Lower leg skin (tissue), 3 donors: ENCODE data around the gene PRKAG1.

Experiments used
- POLR2A ChIP-seq, 2 donors: fragments of 450-650 bp; IDR thresholded peaks; one replicate each; pipeline ENCODE4 v1.6.1; 2016 to 2017; ENCODE audit warnings: antibody characterized with exemption in 2 of 2, mild to moderate bottlenecking in 1 of 2, moderate library complexity in 1 of 2
- TF ChIP-seq, protein P1 (sequence below), 3 donors: fragments of 450-650 bp; IDR thresholded peaks; one replicate each; pipeline ENCODE4 v1.5.1; 2016; ENCODE audit warnings: antibody characterized with exemption in 3 of 3, mild to moderate bottlenecking in 3 of 3, moderate library complexity in 2 of 3

DNA sequence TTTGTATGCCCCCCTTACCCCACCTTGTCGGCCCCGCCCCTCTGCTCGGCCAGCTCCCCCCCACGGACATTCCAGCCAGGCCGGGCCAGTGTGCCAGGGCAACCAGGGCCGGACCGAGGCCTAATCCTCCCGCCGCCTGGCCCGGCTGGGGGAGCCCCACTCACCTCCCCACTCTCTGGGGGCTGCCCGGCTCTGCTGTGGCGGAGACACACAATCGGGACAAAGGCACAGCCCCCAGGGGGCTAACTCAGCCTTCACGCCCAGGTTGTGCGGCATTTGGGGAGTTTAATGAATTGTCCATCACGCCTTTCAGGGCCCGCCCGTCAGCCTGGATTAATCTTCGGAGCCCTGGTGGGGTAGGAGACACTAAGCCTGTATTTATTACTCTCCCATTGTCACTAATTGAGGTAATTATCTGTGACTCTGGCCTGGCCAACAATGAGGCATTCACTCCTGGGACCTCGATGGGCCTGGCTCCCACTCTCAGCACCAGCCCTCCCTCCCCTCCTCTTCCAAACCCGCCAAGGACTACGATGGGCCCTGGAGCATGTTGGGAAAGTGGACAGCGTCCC is 31.8 kb downstream of the PRKAG1 start:
- TF ChIP-seq, protein P1, sequence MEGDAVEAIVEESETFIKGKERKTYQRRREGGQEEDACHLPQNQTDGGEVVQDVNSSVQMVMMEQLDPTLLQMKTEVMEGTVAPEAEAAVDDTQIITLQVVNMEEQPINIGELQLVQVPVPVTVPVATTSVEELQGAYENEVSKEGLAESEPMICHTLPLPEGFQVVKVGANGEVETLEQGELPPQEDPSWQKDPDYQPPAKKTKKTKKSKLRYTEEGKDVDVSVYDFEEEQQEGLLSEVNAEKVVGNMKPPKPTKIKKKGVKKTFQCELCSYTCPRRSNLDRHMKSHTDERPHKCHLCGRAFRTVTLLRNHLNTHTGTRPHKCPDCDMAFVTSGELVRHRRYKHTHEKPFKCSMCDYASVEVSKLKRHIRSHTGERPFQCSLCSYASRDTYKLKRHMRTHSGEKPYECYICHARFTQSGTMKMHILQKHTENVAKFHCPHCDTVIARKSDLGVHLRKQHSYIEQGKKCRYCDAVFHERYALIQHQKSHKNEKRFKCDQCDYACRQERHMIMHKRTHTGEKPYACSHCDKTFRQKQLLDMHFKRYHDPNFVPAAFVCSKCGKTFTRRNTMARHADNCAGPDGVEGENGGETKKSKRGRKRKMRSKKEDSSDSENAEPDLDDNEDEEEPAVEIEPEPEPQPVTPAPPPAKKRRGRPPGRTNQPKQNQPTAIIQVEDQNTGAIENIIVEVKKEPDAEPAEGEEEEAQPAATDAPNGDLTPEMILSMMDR (IDR thresholded peaks at IDR 0.05), result no peak
- TF ChIP-seq POLR2A (IDR thresholded peaks at IDR 0.05), result no peak
